HL-60/S4 (cell line): Measurements from ENCODE around the gene RPL37A.
"Not testable (repeated sequence)": the region's sequence is repeated elsewhere in the genome, so short reads cannot be mapped to it uniquely, and the experiment has no call there.

ENCODE experiments used
- in situ Hi-C: fragments of 300-500 bp; cut with MboI; formaldehyde crosslinking; loops from 2 replicates; pipeline ENCODE4 v1.14.3; 2022; ENCODE audit warnings: low sequenced_read_pairs

The RPL37A gene

GRCh38 chr2:216516730-216517350 lies 18.2 kb downstream of the RPL37A start:
- in situ Hi-C loops: no loop called here

GRCh38 chr2:216517447-216518225 lies 19.0 kb downstream of the RPL37A start:
- in situ Hi-C loops: no loop called here

GRCh38 chr2:216518566-216519119 lies 20.0 kb downstream of the RPL37A start:
- in situ Hi-C loops: not testable (repeated sequence)

- in situ Hi-C loops: no loop called here
These were observed 20.6 kb downstream of the RPL37A start for GRCh38 chr2:216519154-216519762.

- in situ Hi-C loops: loop anchor here (10.0 kb wide), 1 partner anchor 145 kb away; no protein-coding TSS in a partner anchor
These were observed 21.5 kb downstream of the RPL37A start for GRCh38 chr2:216520112-216520511.

GRCh38 chr2:216522892-216523502 lies 24.4 kb downstream of the RPL37A start:
- in situ Hi-C loops: loop anchor here (10.0 kb wide), 1 partner anchor 142 kb away; no protein-coding TSS in a partner anchor

- in situ Hi-C loops: loop anchor here (10.0 kb wide), 1 partner anchor 139 kb away; no protein-coding TSS in a partner anchor
These were observed 27.3 kb downstream of the RPL37A start for GRCh38 chr2:216525972-216526371.

GRCh38 chr2:216526939-216527338 lies 28.3 kb downstream of the RPL37A start:
- in situ Hi-C loops: loop anchor here (10.0 kb wide), 1 partner anchor 138 kb away; no protein-coding TSS in a partner anchor

- in situ Hi-C loops: loop anchor here (10.0 kb wide), 1 partner anchor 137 kb away; no protein-coding TSS in a partner anchor
These were observed 29.0 kb downstream of the RPL37A start for GRCh38 chr2:216527600-216527999.

GRCh38 chr2:216532562-216532961 lies 33.9 kb downstream of the RPL37A start:
- in situ Hi-C loops: no loop called here

- in situ Hi-C loops: no loop called here
These were observed 35.0 kb downstream of the RPL37A start for GRCh38 chr2:216533609-216534008.

- in situ Hi-C loops: no loop called here
These were observed 36.2 kb downstream of the RPL37A start for GRCh38 chr2:216534809-216535208.

GRCh38 chr2:216535454-216535995 lies 36.9 kb downstream of the RPL37A start:
- in situ Hi-C loops: no loop called here

GRCh38 chr2:216536734-216537210 lies 38.1 kb downstream of the RPL37A start:
- in situ Hi-C loops: no loop called here

GRCh38 chr2:216537366-216537765 lies 38.7 kb downstream of the RPL37A start:
- in situ Hi-C loops: no loop called here

- in situ Hi-C loops: no loop called here
These were observed 39.9 kb downstream of the RPL37A start for GRCh38 chr2:216538538-216538937.

- in situ Hi-C loops: no loop called here
These were observed 40.5 kb downstream of the RPL37A start for GRCh38 chr2:216539120-216539519.

- in situ Hi-C loops: no loop called here
These were observed 41.2 kb downstream of the RPL37A start for GRCh38 chr2:216539791-216540241.

- in situ Hi-C loops: no loop called here
These were observed 42.3 kb downstream of the RPL37A start for GRCh38 chr2:216540920-216541319.

- in situ Hi-C loops: no loop called here
These were observed 42.9 kb downstream of the RPL37A start for GRCh38 chr2:216541505-216541904.
